Trophoblast cell (in vitro differentiated cells and primary cell): ENCODE data around the gene SLC66A2.

Experiments used
- DNase-seq, 2 donors: peaks; one replicate each; pipeline ENCODE4 v3.0.0-alpha.2; 2016
- H2AFZ ChIP-seq: 2 replicates; pipeline ENCODE4 v1.6.1; 2013; ENCODE audit warnings: low read length, moderate library complexity, mild to moderate bottlenecking; ENCODE audit not compliant: insufficient read depth, poor library complexity
- H2AK5ac ChIP-seq: 2 replicates; pipeline ENCODE4 v1.6.1; 2013; ENCODE audit warnings: mild to moderate bottlenecking, low read length
- H2BK120ac ChIP-seq: 2 replicates; pipeline ENCODE4 v1.6.1; 2013; ENCODE audit warnings: low read length, mild to moderate bottlenecking, moderate library complexity; ENCODE audit not compliant: insufficient read depth, poor library complexity
- H2BK12ac ChIP-seq: 2 replicates; pipeline ENCODE4 v1.6.1; 2013; ENCODE audit warnings: mild to moderate bottlenecking, low read length, moderate library complexity
- H2BK5ac ChIP-seq: 2 replicates; pipeline ENCODE4 v1.6.1; 2013; ENCODE audit warnings: low read length, low read depth, moderate library complexity, mild to moderate bottlenecking; ENCODE audit not compliant: poor library complexity
- H3K14ac ChIP-seq: 2 replicates; pipeline ENCODE4 v1.6.1; 2013; ENCODE audit warnings: mild to moderate bottlenecking, low read length
- H3K18ac ChIP-seq: 2 replicates; pipeline ENCODE4 v1.6.1; 2013; ENCODE audit warnings: mild to moderate bottlenecking, low read length
- H3K23ac ChIP-seq: 2 replicates; pipeline ENCODE4 v1.6.1; 2013; ENCODE audit warnings: low read length
- H3K27ac ChIP-seq: 2 replicates; pipeline ENCODE4 v1.5.1; 2013; ENCODE audit warnings: low read depth, mild to moderate bottlenecking, inconsistent platforms, low read length, moderate library complexity
- H3K27me3 ChIP-seq: 2 replicates; pipeline ENCODE4 v1.6.1; 2013; ENCODE audit warnings: inconsistent platforms, mild to moderate bottlenecking, low read length, moderate library complexity; ENCODE audit not compliant: insufficient read depth
- H3K36me3 ChIP-seq, 2 experiments: 1 replicate in 1 of 2; 2 replicates in 1 of 2; pipeline ENCODE4 v1.6.1; 2013; ENCODE audit warnings: low read length in 2 of 2, mild to moderate bottlenecking in 2 of 2, moderate library complexity in 1 of 2; ENCODE audit not compliant: insufficient read depth in 2 of 2, control insufficient read depth in 1 of 2
- H3K4ac ChIP-seq: 2 replicates; pipeline ENCODE4 v1.6.1; 2013; ENCODE audit warnings: low read depth, mild to moderate bottlenecking, low read length, moderate library complexity
- H3K4me1 ChIP-seq, 2 experiments: 1 replicate in 1 of 2; 2 replicates in 1 of 2; pipeline ENCODE4 v1.6.1; 2013; ENCODE audit warnings: low read length in 2 of 2, mild to moderate bottlenecking in 2 of 2, moderate library complexity in 1 of 2; ENCODE audit not compliant: insufficient read depth in 2 of 2, control insufficient read depth in 1 of 2
- H3K4me2 ChIP-seq: 2 replicates; pipeline ENCODE4 v1.6.1; 2013; ENCODE audit warnings: inconsistent platforms, mild to moderate bottlenecking, low read length, moderate library complexity
- H3K4me3 ChIP-seq: 2 replicates; pipeline ENCODE4 v1.5.1; 2013; ENCODE audit warnings: mild to moderate bottlenecking, low read depth, low read length, inconsistent platforms
- H3K79me1 ChIP-seq: one replicate; pipeline ENCODE4 v1.6.1; 2013; ENCODE audit warnings: low read length
- H3K79me2 ChIP-seq: 2 replicates; pipeline ENCODE4 v1.6.1; 2013; ENCODE audit warnings: low read length, mild to moderate bottlenecking; ENCODE audit not compliant: control insufficient read depth, insufficient read depth, poor library complexity
- H3K9ac ChIP-seq: 2 replicates; pipeline ENCODE4 v1.6.1; 2013; ENCODE audit warnings: mild to moderate bottlenecking, low read length
- H3K9me3 ChIP-seq: 2 replicates; pipeline ENCODE4 v1.6.1; 2013; ENCODE audit warnings: low read depth, mild to moderate bottlenecking, control low read depth, inconsistent platforms, low read length; ENCODE audit not compliant: insufficient read depth
- H4K12ac ChIP-seq: 2 replicates; pipeline ENCODE4 v1.6.1; 2013; ENCODE audit warnings: low read depth, mild to moderate bottlenecking, low read length, moderate library complexity
- H4K8ac ChIP-seq: 2 replicates; pipeline ENCODE4 v1.6.1; 2013; ENCODE audit warnings: low read depth, mild to moderate bottlenecking, low read length, moderate library complexity
- H4K91ac ChIP-seq: one replicate; pipeline ENCODE4 v1.6.1; 2013; ENCODE audit warnings: low read depth, mild to moderate bottlenecking, low read length, moderate library complexity
- WGBS: extraction: QIAGEN DNeasy Blood & Tissue Kit; methylation state at CpG from one replicate; pipeline ENCODE4 v1.1.7; 2013; ENCODE audit warnings: missing lambda C conversion rate; ENCODE audit not compliant: insufficient read length, insufficient coverage; ENCODE audit errors: extremely low coverage; 5-methylcytosine and 5-hydroxymethylcytosine counted together

SLC66A2 gene

GRCh38 chr18:79939096-79939495 lies 12.4 kb downstream of the SLC66A2 start:
- no peak overlapping the region for H2BK120ac ChIP-seq
- no peak overlapping the region for H4K12ac ChIP-seq
- no peaks in the 10 kb centered on the region for H3K79me1 ChIP-seq
- H3K9ac ChIP-seq = no peak overlapping the region
- DNase-seq = no peak
- H3K4me1 ChIP-seq = peaks cover 0 to 4% of the 10 kb centered on the region in 2 experiments
- no peak overlapping the region for H2BK12ac ChIP-seq
- no peaks in the 10 kb centered on the region for H3K27me3 ChIP-seq
- H3K9me3 ChIP-seq = peaks cover 3% of the 10 kb centered on the region
- H3K4me2 ChIP-seq = no peak overlapping the region
- WGBS = no CpG with 5 or more reads among the region's 5 CpGs
- no peak overlapping the region for H3K4me3 ChIP-seq
- no peaks in the 10 kb centered on the region for H3K79me2 ChIP-seq
- no peak overlapping the region for H3K23ac ChIP-seq
- peaks cover 18 to 20% of the 10 kb centered on the region in 2 experiments for H3K36me3 ChIP-seq
- H3K14ac ChIP-seq = no peak overlapping the region
- no peak overlapping the region for H2BK5ac ChIP-seq
- no peak overlapping the region for H3K4ac ChIP-seq
- no peak overlapping the region for H4K8ac ChIP-seq
- no peak overlapping the region for H3K18ac ChIP-seq
- H2AK5ac ChIP-seq = no peak overlapping the region
- H3K27ac ChIP-seq = no peak overlapping the region
- H4K91ac ChIP-seq = no peak overlapping the region
- no peak overlapping the region for H2AFZ ChIP-seq

GRCh38 chr18:79938196-79938595 lies 13.3 kb downstream of the SLC66A2 start:
- Histone ChIP-seq H3K4me3 (no peak overlapping the region), H4K8ac (no peak overlapping the region), H4K12ac (no peak overlapping the region), H3K23ac (no peak overlapping the region), H4K91ac (no peak overlapping the region), H3K9me3 (peaks cover 3% of the 10 kb centered on the region), H3K27ac (no peak overlapping the region), H3K27me3 (no peaks in the 10 kb centered on the region), H3K18ac (no peak overlapping the region), H3K14ac (no peak overlapping the region), H2BK120ac (no peak overlapping the region), H2AFZ (no peak overlapping the region), H3K9ac (no peak overlapping the region), H3K4me2 (no peak overlapping the region), H2BK5ac (no peak overlapping the region), H3K79me2 (no peaks in the 10 kb centered on the region), H3K79me1 (no peaks in the 10 kb centered on the region), H3K4me1 (peaks cover 0 to 4% of the 10 kb centered on the region in 2 experiments), H3K36me3 (peaks cover 16 to 18% of the 10 kb centered on the region in 2 experiments), H3K4ac (no peak overlapping the region), H2AK5ac (no peak overlapping the region), H2BK12ac (no peak overlapping the region)
- WGBS = no CpG with 5 or more reads among the region's 9 CpGs
- DNase-seq = no peak

GRCh38 chr18:79937103-79937860 lies 14.2 kb downstream of the SLC66A2 start:
- H3K18ac ChIP-seq = no peak overlapping the region
- H3K4me1 ChIP-seq = peaks cover 0 to 4% of the 10 kb centered on the region in 2 experiments
- H4K12ac ChIP-seq = no peak overlapping the region
- no peak overlapping the region for H4K8ac ChIP-seq
- no peak overlapping the region for H3K14ac ChIP-seq
- peaks cover 3% of the 10 kb centered on the region for H3K9me3 ChIP-seq
- H3K79me2 ChIP-seq = no peaks in the 10 kb centered on the region
- H2AK5ac ChIP-seq = no peak overlapping the region
- H3K4ac ChIP-seq = no peak overlapping the region
- no peak overlapping the region for H3K9ac ChIP-seq
- H3K27ac ChIP-seq = no peak overlapping the region
- no peak overlapping the region for H3K23ac ChIP-seq
- no peak overlapping the region for H2AFZ ChIP-seq
- no CpG with 5 or more reads among the region's 25 CpGs for WGBS
- no peak overlapping the region for H2BK5ac ChIP-seq
- H3K36me3 ChIP-seq = peaks cover 10 to 13% of the 10 kb centered on the region in 2 experiments
- H4K91ac ChIP-seq = no peak overlapping the region
- H3K27me3 ChIP-seq = no peaks in the 10 kb centered on the region
- no peak overlapping the region for H3K4me3 ChIP-seq
- no peaks in the 10 kb centered on the region for H3K79me1 ChIP-seq
- H2BK12ac ChIP-seq = no peak overlapping the region
- no peak overlapping the region for H2BK120ac ChIP-seq
- H3K4me2 ChIP-seq = no peak overlapping the region
- DNase-seq = no peak

- Histone ChIP-seq H4K91ac (no peak overlapping the region), H3K79me1 (no peaks in the 10 kb centered on the region), H3K9ac (no peak overlapping the region), H2BK120ac (no peak overlapping the region), H4K12ac (no peak overlapping the region), H3K4me3 (no peak overlapping the region), H3K14ac (no peak overlapping the region), H3K4me2 (no peak overlapping the region), H3K18ac (no peak overlapping the region), H2BK12ac (no peak overlapping the region), H3K9me3 (peaks cover 2% of the 10 kb centered on the region), H2AK5ac (no peak overlapping the region), H3K4me1 (peaks cover 0 to 4% of the 10 kb centered on the region in 2 experiments), H3K36me3 (peaks cover 8 to 9% of the 10 kb centered on the region in 2 experiments), H2BK5ac (no peak overlapping the region), H3K27me3 (no peaks in the 10 kb centered on the region), H3K27ac (no peak overlapping the region), H3K4ac (no peak overlapping the region), H4K8ac (no peak overlapping the region), H3K79me2 (no peaks in the 10 kb centered on the region), H3K23ac (no peak overlapping the region), H2AFZ (no peak overlapping the region)
- WGBS = no CpG with 5 or more reads among the region's 12 CpGs
- no peak for DNase-seq
Observed at GRCh38 chr18:79936641-79937040, 14.8 kb downstream of the SLC66A2 start.
